Stomach (tissue), 9 donors: ENCODE results near the gene DTNBP1. TPM values are rescaled to one million over a fixed set of nuclear protein-coding genes. Genes with fewer than 3 reads are reported as not detected.

Source experiments
- DNase-seq, 2 donors: peaks; one replicate each; pipeline versions ENCODE4 v3.0.0 to v3.0.0-alpha.2; 2013 to 2019
- H3K27ac ChIP-seq, 5 donors: fragments of 200-600 bp in 4 of 5; sonication (generic) in 4 of 5; one replicate each; pipeline ENCODE4 v1.5.1; 2013 to 2019; ENCODE audit warnings: mild to moderate bottlenecking in 1 of 5, moderate library complexity in 1 of 5
- H3K27me3 ChIP-seq, 3 donors: fragments of 200-600 bp; sonication (generic); one replicate each; pipeline ENCODE4 v1.5.1; 2017 to 2019; ENCODE audit warnings: mixed run types in 1 of 3
- H3K36me3 ChIP-seq, 4 donors: fragments of 200-600 bp; sonication (generic); 1 replicate in 3 of 4; 2 replicates in 1 of 4; pipeline ENCODE4 v1.5.1; 2016 to 2019
- H3K4me1 ChIP-seq, 4 donors: fragments of 200-600 bp; sonication (generic); one replicate each; pipeline ENCODE4 v1.5.1; 2016 to 2019
- H3K4me3 ChIP-seq, 4 donors: fragments of 200-600 bp; sonication (generic) in 3 of 4; one replicate each; pipeline ENCODE4 v1.5.1; 2016 to 2019; ENCODE audit warnings: mild to moderate bottlenecking in 1 of 4
- H3K9me3 ChIP-seq, 4 donors: fragments of 200-600 bp; sonication (generic); one replicate each; pipeline ENCODE4 v1.5.1; 2016 to 2019
- EP300 ChIP-seq: sonication (generic); formaldehyde crosslinking; IDR thresholded peaks from one replicate; pipeline ENCODE4 v1.6.1; 2017; ENCODE audit warnings: antibody characterized with exemption
- POLR2A ChIP-seq, 4 donors: fragments of 450-650 bp; IDR thresholded peaks; one replicate each; pipeline ENCODE4 v1.6.1; 2016; ENCODE audit warnings: antibody characterized with exemption in 4 of 4, control low read depth in 2 of 4, mild to moderate bottlenecking in 1 of 4, moderate library complexity in 1 of 4
- POLR2AphosphoS5 ChIP-seq, 3 donors: sonication (generic); formaldehyde crosslinking; IDR thresholded peaks; one replicate each; pipeline ENCODE4 v1.6.1; 2016; ENCODE audit warnings: antibody characterized with exemption in 3 of 3
- WGBS, 5 donors: extraction: QIAGEN DNeasy Blood & Tissue Kit in 3 of 5; methylation state at CpG; one replicate each; pipeline versions ENCODE4 v1.1.5 to v1.1.7; 2013 to 2018; 5-methylcytosine and 5-hydroxymethylcytosine counted together
- intact Hi-C: fragments of 100-400 bp; cut with DNase I; formaldehyde crosslinking; loops from one replicate; pipeline ENCODE4 v1.15.1; 2023; ENCODE audit warnings: low total_unique reads
- polyA plus RNA-seq, 3 donors: library from polyadenylated mRNA; stranded (reverse); fragments of 200-250 nt; gene quantifications; one replicate each; pipeline ENCODE4 v1.2.3, GENCODE V29; 2013
- total RNA-seq, 5 donors: library from RNA; depleted of rRNA; stranded (reverse); fragments of >200 nt; gene quantifications; one replicate each; pipeline versions ENCODE4 v1.1.0 to v1.2.3, GENCODE V29; 2014 to 2016
- TF ChIP-seq, protein P1 (sequence below), 7 experiments: fragments of 450-650 bp in 4 of 7; fragments of 200-600 bp in 3 of 7; sonication (generic) in 3 of 7; IDR thresholded peaks; one replicate each; pipeline ENCODE4 v1.5.1; 2016 to 2019; ENCODE audit warnings: antibody characterized with exemption in 7 of 7, control low read depth in 2 of 7, mild to moderate bottlenecking in 1 of 7
- donor health status: healthy with polysubstance abuse.
- donor health status: Bipolar disorder and iron deficiency.
- donor health status: healthy.

DTNBP1 gene
- total and polyA plus RNA-seq, 8 donors: 4.1 to 68.7 (median 12.0) TPM

DNA sequence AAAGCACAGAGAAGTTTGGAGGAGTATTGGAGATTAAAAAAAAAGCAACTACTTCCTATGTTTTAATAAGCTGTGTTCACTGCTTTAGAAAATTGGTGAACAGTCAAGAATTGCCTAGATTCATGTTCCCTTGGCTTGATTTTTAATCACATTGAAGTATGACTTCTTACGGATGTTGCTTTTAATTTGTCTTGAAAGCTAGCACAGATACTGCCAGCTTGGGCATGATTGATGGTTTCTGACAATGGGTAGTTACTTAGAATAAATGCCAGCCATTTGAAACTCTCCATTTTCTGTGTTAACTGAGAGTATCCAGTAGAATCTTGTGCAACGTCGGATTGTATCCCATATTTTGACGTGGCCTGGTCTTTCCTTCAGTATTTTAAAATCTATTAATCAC is 178.0 kb downstream of the DTNBP1 start:
- Histone ChIP-seq H3K4me3 (no peak overlapping the region), H3K27ac (no peak overlapping the region), H3K27me3 (no peaks in the 10 kb centered on the region), H3K4me1 (peaks cover 0 to 20% (median 9%) of the 10 kb centered on the region in 4 donors), H3K9me3 (no peaks in the 10 kb centered on the region), H3K36me3 (peaks cover 18 to 31% (median 29%) of the 10 kb centered on the region in 4 donors)
- TF ChIP-seq POLR2A (IDR thresholded peaks at IDR 0.05) (no peak), POLR2AphosphoS5 (IDR thresholded peaks at IDR 0.05) (no peak), EP300 (no peak)
- TF ChIP-seq, protein P1, sequence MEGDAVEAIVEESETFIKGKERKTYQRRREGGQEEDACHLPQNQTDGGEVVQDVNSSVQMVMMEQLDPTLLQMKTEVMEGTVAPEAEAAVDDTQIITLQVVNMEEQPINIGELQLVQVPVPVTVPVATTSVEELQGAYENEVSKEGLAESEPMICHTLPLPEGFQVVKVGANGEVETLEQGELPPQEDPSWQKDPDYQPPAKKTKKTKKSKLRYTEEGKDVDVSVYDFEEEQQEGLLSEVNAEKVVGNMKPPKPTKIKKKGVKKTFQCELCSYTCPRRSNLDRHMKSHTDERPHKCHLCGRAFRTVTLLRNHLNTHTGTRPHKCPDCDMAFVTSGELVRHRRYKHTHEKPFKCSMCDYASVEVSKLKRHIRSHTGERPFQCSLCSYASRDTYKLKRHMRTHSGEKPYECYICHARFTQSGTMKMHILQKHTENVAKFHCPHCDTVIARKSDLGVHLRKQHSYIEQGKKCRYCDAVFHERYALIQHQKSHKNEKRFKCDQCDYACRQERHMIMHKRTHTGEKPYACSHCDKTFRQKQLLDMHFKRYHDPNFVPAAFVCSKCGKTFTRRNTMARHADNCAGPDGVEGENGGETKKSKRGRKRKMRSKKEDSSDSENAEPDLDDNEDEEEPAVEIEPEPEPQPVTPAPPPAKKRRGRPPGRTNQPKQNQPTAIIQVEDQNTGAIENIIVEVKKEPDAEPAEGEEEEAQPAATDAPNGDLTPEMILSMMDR (IDR thresholded peaks at IDR 0.05): no peak
- WGBS, 5 donors: 88 to 95% (median 94%) methylated on average over 4 of the region's 4 CpGs
- no peak for DNase-seq
- intact Hi-C loops: no loop called here

DNA sequence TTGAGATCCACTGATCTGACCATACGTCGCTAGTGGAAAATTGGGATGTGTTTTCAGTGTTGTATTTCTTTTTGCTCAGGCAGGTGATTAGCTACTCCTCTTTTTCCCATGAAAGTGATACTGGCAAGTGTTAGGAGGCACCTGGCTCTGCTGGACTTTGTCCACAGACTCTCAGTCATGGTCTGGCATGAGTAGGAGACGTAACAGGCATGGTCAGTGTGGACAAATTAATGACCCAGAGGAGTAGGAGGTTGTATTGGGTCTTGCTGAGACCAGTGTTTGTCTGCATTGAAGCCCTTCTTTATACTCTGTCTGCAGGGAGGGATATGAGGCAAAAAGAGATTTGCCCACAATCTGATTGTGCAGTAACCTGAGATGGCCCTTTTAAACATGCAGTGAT is 178.7 kb downstream of the DTNBP1 start:
- WGBS, 5 donors: 72 to 80% (median 78%) methylated on average over 3 of the region's 3 CpGs
- H3K4me1 ChIP-seq: peaks cover 0 to 27% (median 14%) of the 10 kb centered on the region in 4 donors
- DNase-seq: no peak
- no peaks in the 10 kb centered on the region for H3K27me3 ChIP-seq
- intact Hi-C loops: no loop called here
- H3K27ac ChIP-seq: no peak overlapping the region
- H3K9me3 ChIP-seq: no peaks in the 10 kb centered on the region
- H3K36me3 ChIP-seq: peaks cover 18 to 24% (median 23%) of the 10 kb centered on the region in 4 donors
- TF ChIP-seq POLR2AphosphoS5 (IDR thresholded peaks at IDR 0.05): no peak
- TF ChIP-seq, protein P1 (IDR thresholded peaks at IDR 0.05): no peak
- TF ChIP-seq EP300: no peak
- no peak for TF ChIP-seq POLR2A (IDR thresholded peaks at IDR 0.05)
- H3K4me3 ChIP-seq: no peak overlapping the region

DNA sequence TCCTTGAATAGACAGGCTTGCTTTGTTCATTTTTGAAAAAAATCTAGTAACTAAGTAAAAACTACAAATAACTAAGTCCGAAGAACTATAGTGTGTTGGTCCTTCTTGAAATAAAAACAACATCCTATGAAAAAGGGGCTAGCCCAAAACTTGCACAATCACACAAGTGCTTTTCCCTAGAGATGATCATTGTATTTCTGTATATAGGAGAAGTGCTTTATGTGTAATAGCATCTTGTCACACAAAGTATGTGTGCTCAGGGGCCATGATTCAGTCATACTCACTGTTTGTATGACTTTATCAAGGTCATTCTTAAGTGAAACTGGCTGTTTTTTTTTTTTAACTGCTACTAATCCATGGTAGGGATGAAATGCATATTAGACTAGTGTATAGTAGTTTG is 179.8 kb downstream of the DTNBP1 start:
- TF ChIP-seq POLR2AphosphoS5 (IDR thresholded peaks at IDR 0.05) (no peak), POLR2A (IDR thresholded peaks at IDR 0.05) (no peak), EP300 (no peak)
- TF ChIP-seq, protein P1 (IDR thresholded peaks at IDR 0.05): no peak
- no peak for DNase-seq
- Histone ChIP-seq H3K9me3 (no peaks in the 10 kb centered on the region), H3K27ac (no peak overlapping the region), H3K4me3 (no peak overlapping the region), H3K36me3 (peaks cover 9 to 14% (median 12%) of the 10 kb centered on the region in 4 donors), H3K4me1 (peaks cover 0 to 30% (median 15%) of the 10 kb centered on the region in 4 donors), H3K27me3 (no peaks in the 10 kb centered on the region)
- intact Hi-C loops: no loop called here
- 94 to 98% (median 97%) methylated on average over 1 of the region's 1 CpG for WGBS, 5 donors

- peaks cover 0 to 44% (median 23%) of the 10 kb centered on the region in 4 donors for H3K4me1 ChIP-seq
- no peaks in the 10 kb centered on the region for H3K27me3 ChIP-seq
- H3K27ac ChIP-seq: no peak overlapping the region
- DNase-seq: no peak
- intact Hi-C loops: no loop called here
- TF ChIP-seq, protein P1 (IDR thresholded peaks at IDR 0.05): no peak
- TF ChIP-seq EP300: no peak
- TF ChIP-seq POLR2A (IDR thresholded peaks at IDR 0.05): no peak
- TF ChIP-seq POLR2AphosphoS5 (IDR thresholded peaks at IDR 0.05): no peak
- WGBS, 5 donors: 73 to 89% (median 79%) methylated on average over 10 of the region's 10 CpGs
- H3K36me3 ChIP-seq: no peaks in the 10 kb centered on the region
- no peak overlapping the region for H3K4me3 ChIP-seq
- no peaks in the 10 kb centered on the region for H3K9me3 ChIP-seq
Observed at GRCh38 chr6:15481390-15482291, 181.2 kb downstream of the DTNBP1 start.
